DOHH2 (cell line): ENCODE measurements around the gene SSH2.

Experiments used
- EZH2phosphoT487 ChIP-seq: fragments of 200-600 bp; sonication (generic); IDR thresholded peaks from 2 replicates; pipeline ENCODE4 v1.6.1; 2017; ENCODE audit warnings: borderline replicate concordance, mild to moderate bottlenecking, antibody characterized with exemption, low read length, moderate library complexity, mixed read lengths
- TF ChIP-seq, protein P1 (sequence below): fragments of 200-600 bp; sonication (generic); IDR thresholded peaks from one replicate; pipeline ENCODE4 v1.5.1; 2014; ENCODE audit warnings: antibody characterized with exemption, mild to moderate bottlenecking, low read depth, low read length; ENCODE audit not compliant: poor library complexity, severe bottlenecking

DNA sequence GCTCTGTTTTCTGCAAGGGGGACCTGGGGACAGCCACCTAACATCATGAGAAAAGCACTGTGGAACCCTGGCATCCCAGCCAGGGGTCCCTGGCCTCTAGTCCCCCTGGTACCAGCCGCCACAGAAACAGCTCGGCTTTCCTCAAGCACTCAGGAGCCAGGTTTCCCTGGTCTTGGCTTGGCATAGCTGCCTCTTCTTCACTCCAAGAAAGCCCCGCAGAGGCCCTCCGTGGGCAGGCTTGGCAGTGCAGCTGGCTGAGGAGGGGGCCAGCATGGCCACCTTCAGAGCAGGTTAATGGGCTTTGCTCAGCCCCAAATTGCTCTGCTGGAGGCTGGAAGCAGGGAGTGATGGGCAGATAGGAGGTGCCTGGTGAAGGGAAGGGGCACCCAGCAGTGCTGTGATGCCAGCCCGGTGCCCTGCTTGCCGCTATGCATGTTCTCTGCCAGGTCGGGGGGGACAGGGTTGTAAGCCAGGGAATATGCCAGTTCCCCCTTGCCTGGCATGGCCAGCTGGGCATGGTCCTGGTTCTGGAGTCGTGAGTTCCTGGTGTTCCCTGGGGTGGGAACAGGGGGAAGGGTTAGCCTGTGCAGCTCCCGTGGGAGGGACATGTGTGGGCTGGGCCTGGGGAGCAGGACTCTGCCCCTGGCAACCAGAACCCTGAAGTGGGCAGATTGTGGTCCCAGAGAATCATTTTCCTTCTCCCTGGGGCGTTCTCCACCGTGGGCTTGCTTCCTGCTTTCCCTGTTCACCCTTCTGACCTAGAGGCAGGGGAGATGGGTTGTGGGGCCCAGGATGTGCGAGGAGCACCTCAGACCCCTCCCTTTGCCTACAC is 333.9 kb downstream of the SSH2 start:
- TF ChIP-seq, protein P1, sequence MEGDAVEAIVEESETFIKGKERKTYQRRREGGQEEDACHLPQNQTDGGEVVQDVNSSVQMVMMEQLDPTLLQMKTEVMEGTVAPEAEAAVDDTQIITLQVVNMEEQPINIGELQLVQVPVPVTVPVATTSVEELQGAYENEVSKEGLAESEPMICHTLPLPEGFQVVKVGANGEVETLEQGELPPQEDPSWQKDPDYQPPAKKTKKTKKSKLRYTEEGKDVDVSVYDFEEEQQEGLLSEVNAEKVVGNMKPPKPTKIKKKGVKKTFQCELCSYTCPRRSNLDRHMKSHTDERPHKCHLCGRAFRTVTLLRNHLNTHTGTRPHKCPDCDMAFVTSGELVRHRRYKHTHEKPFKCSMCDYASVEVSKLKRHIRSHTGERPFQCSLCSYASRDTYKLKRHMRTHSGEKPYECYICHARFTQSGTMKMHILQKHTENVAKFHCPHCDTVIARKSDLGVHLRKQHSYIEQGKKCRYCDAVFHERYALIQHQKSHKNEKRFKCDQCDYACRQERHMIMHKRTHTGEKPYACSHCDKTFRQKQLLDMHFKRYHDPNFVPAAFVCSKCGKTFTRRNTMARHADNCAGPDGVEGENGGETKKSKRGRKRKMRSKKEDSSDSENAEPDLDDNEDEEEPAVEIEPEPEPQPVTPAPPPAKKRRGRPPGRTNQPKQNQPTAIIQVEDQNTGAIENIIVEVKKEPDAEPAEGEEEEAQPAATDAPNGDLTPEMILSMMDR = no peak
- no peak for TF ChIP-seq EZH2phosphoT487
